ENCODE measurements around the gene RAD51B.
A peak's percentile ranks its signal among the peaks of the same experiment; 100 is the strongest.

The RAD51B gene

DNA sequence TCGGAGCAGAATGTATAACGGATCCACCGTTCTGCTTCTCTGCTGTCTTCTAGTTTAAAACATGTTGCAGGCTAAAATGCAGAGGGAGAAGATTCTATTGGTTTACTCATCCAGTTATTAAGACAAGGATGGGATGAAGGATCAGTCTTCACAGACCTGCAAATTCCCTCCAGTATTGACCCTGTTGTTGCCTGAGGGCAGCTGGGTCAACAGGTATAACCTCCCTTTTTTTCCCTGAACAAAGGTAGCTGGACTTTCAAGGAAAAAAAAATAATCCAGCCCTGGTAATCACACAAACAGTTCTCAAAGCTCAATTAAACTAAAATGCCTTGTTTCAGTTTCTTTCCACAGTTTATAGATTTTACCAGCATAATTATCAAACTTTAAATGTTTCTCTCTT, 492.7 kb downstream of the RAD51B start:
- TF ChIP-seq, protein P1, sequence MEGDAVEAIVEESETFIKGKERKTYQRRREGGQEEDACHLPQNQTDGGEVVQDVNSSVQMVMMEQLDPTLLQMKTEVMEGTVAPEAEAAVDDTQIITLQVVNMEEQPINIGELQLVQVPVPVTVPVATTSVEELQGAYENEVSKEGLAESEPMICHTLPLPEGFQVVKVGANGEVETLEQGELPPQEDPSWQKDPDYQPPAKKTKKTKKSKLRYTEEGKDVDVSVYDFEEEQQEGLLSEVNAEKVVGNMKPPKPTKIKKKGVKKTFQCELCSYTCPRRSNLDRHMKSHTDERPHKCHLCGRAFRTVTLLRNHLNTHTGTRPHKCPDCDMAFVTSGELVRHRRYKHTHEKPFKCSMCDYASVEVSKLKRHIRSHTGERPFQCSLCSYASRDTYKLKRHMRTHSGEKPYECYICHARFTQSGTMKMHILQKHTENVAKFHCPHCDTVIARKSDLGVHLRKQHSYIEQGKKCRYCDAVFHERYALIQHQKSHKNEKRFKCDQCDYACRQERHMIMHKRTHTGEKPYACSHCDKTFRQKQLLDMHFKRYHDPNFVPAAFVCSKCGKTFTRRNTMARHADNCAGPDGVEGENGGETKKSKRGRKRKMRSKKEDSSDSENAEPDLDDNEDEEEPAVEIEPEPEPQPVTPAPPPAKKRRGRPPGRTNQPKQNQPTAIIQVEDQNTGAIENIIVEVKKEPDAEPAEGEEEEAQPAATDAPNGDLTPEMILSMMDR (IDR thresholded peaks at IDR 0.05; ENCODE audit: insufficient read depth, low read length, poor library complexity, severe bottlenecking): no peak
- Histone ChIP-seq H3K27me3 (replicated peaks; ENCODE audit: control insufficient read depth, insufficient read depth, low read length) (no peaks in the 10 kb centered on the region), H3K4me3 (replicated peaks; ENCODE audit: low read depth, low read length) (no peak overlapping the region), H3K36me3 (ENCODE audit: control insufficient read depth, insufficient read depth, low read length) (no peaks in the 10 kb centered on the region)
- no peak for DNase-seq (ENCODE audit: extremely low read depth, insufficient read length)

DNA sequence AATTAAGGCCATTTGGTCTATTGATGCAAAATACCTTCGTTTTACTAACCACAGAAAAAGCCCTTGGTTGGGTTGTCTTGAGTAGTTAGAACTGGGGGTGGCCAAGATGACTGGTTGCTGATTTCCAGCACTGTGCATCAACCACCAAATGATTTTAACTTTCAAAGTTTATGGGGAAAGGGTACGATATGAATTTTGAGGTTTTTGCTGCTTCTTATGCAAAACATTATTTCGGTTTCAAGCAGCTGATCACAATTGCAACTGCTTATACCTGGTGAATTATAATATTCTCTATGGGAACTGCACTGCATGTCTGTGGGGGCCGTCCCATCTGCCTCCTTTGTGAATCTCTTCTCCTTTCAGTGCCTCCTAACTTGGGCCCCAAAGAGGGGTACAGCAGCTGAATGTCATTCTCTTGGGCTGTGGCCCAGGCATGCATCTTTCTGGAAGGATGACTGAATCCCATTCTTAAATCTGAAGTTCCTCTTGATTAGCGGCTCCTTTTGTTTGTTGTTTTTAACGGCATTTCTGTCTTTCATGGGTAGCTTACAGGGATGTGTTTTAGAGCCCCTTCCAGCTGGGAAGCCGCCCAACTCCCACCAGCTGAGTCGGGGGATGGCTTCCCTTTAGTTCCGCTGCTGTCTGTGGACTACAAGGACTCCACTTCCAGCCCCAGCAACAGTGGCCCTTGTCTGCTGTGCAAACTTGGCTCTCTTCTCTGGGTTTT, 493.5 kb downstream of the RAD51B start:
- DNase-seq (ENCODE audit: extremely low read depth, insufficient read length): peak; percentile 86
- Histone ChIP-seq H3K36me3 (ENCODE audit: control insufficient read depth, insufficient read depth, low read length) (no peaks in the 10 kb centered on the region), H3K27me3 (replicated peaks; ENCODE audit: control insufficient read depth, insufficient read depth, low read length) (no peaks in the 10 kb centered on the region), H3K4me3 (replicated peaks; ENCODE audit: low read depth, low read length) (no peak overlapping the region)
- TF ChIP-seq, protein P1 (IDR thresholded peaks at IDR 0.05; ENCODE audit: insufficient read depth, low read length, poor library complexity, severe bottlenecking): no peak

DNA sequence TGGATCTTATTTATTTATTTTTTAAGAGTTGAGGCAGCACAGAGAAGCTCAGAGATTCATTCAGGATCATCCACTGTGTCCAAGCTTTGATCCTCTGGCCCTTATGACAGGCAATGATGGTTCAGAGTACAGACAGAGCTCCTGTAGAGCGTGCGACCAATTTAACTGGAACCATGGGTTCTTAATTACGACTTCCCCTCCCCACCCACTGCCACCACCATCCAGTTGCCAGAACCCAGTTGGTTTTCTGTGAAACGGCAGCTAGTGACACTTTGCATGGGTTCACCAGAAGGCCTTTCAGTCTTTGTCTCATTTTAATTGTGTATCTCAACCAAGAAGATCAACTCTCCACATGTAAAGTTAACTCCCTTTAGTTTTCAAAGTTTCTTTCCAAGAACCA, 495.1 kb downstream of the RAD51B start:
- TF ChIP-seq, protein P1 (IDR thresholded peaks at IDR 0.05; ENCODE audit: insufficient read depth, low read length, poor library complexity, severe bottlenecking): no peak
- DNase-seq (ENCODE audit: extremely low read depth, insufficient read length): no peak
- Histone ChIP-seq H3K4me3 (replicated peaks; ENCODE audit: low read depth, low read length) (no peak overlapping the region), H3K27me3 (replicated peaks; ENCODE audit: control insufficient read depth, insufficient read depth, low read length) (no peaks in the 10 kb centered on the region), H3K36me3 (ENCODE audit: control insufficient read depth, insufficient read depth, low read length) (no peaks in the 10 kb centered on the region)

- Histone ChIP-seq H3K27me3 (replicated peaks; ENCODE audit: control insufficient read depth, insufficient read depth, low read length) (no peaks in the 10 kb centered on the region), H3K4me3 (replicated peaks; ENCODE audit: low read depth, low read length) (no peak overlapping the region), H3K36me3 (ENCODE audit: control insufficient read depth, insufficient read depth, low read length) (no peaks in the 10 kb centered on the region)
- no peak for DNase-seq (ENCODE audit: extremely low read depth, insufficient read length)
- TF ChIP-seq, protein P1 (IDR thresholded peaks at IDR 0.05; ENCODE audit: insufficient read depth, low read length, poor library complexity, severe bottlenecking): no peak
Measured at GRCh38 chr14:68315081-68315480, 495.5 kb downstream of the RAD51B start.

DNA sequence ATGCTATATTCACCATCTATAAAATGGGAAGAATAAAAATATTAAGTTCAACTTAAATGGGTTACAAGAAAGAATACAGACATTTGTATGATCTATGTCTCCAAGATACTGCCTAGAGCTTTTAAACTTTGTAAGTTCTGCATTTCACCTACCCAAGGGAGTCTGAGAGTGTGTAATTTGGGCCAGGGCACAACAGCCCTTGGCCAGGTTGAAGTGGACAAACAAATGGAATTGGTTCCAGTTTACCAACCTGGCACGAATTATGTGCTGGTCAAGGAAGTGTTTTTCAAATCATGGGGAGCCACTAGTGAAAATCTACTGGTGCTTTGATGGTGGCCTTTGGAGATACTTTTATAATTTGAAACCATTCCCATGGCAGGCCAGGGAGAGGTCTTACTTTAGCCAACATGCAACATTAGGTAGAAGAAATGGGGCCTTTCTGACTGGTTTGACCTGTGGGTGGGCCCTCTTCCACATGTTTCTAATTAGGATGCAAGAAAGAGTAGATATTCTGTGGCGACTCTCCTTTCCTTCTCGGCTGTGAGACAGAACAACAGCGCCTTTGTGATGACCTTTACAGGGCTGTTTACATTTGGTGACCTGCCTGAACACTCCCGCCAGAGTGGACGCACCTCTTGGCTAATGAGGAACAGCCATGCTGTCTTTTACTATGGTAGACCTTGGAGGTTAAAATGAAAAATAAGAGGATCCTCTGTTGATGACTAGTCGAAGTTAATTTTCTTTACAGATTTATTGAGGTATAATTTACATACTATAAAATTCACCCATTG, 496.7 kb downstream of the RAD51B start:
- Histone ChIP-seq H3K4me3 (replicated peaks; ENCODE audit: low read depth, low read length) (no peak overlapping the region), H3K36me3 (ENCODE audit: control insufficient read depth, insufficient read depth, low read length) (no peaks in the 10 kb centered on the region), H3K27me3 (replicated peaks; ENCODE audit: control insufficient read depth, insufficient read depth, low read length) (no peaks in the 10 kb centered on the region)
- DNase-seq (ENCODE audit: extremely low read depth, insufficient read length): no peak
- TF ChIP-seq, protein P1 (IDR thresholded peaks at IDR 0.05; ENCODE audit: insufficient read depth, low read length, poor library complexity, severe bottlenecking): no peak
